HepG2 (cell line): ENCODE data around the gene JAG1. TPM values are rescaled to one million over a fixed set of nuclear protein-coding genes. Genes with fewer than 3 reads are reported as not detected.
A peak's percentile ranks its signal among the peaks of the same experiment; 100 is the strongest.

Experiments used
- ATAC-seq: fragments of 200-7000 bp; cut with Tn5 transposase; 3 replicates; pipeline ENCODE4 v1.9.1; 2020; ENCODE audit warnings: mild to moderate bottlenecking, moderate library complexity
- BruUV-seq: library from RNA; stranded (reverse); fragments of 400-500 nt; replicated peaks from 2 replicates; lab custom pipeline; 2021; lab: Mats Ljungman, UMichigan
- CTCF ChIA-PET: fragments of 300-600 bp; formaldehyde crosslinking; extraction: SDS; loops from one replicate; lab custom pipeline; 2021; ENCODE audit warnings: low total read pairs, inconsistent platforms, low intra/inter-chr PET ratio; lab: Yijun Ruan, JAX
- POLR2A ChIA-PET: fragments of 350-600 bp; sonication (Branson Sonifier 250); formaldehyde crosslinking; loops from one replicate; lab custom pipeline; 2020; ENCODE audit warnings: antibody characterized with exemption, inconsistent platforms; lab: Yijun Ruan, JAX
- DNase-seq: peaks from one replicate; pipeline ENCODE4 v3.0.0-alpha.2; 2015; ENCODE audit warnings: low spot score
- FAIRE-seq: peaks from 3 replicates; lab custom pipeline; 2011; peaks lifted over from hg19 to GRCh38; lab: Jason Lieb, UNC
- H2AFZ ChIP-seq: one replicate; pipeline ENCODE4 v1.6.1; 2011; ENCODE audit warnings: low read length, inconsistent platforms
- H3K27ac ChIP-seq: fragments of 300-600 bp; 3 replicates; pipeline ENCODE4 v1.8.0; 2011; ENCODE audit warnings: mixed run types, mild to moderate bottlenecking, mixed read lengths, low read length, inconsistent platforms; ENCODE audit not compliant: insufficient read depth; ENCODE audit errors: extremely low read length
- H3K27me3 ChIP-seq, 2 experiments: fragments of 200-600 bp in 1 of 2; 2 replicates in 1 of 2; 3 replicates in 1 of 2; pipeline versions ENCODE4 v1.6.0 to v1.8.0; 2011; ENCODE audit warnings: low read length in 2 of 2, mild to moderate bottlenecking in 2 of 2, moderate library complexity in 2 of 2, inconsistent platforms in 1 of 2; ENCODE audit not compliant: insufficient read depth in 2 of 2, control insufficient read depth in 1 of 2
- H3K36me3 ChIP-seq, 2 experiments: fragments of 200-600 bp in 1 of 2; replicated peaks in 1 of 2; 2 replicates in 1 of 2; 3 replicates in 1 of 2; pipeline versions ENCODE4 v1.5.1 to v1.8.0; 2011; ENCODE audit warnings: low read length in 2 of 2, inconsistent platforms in 1 of 2; ENCODE audit not compliant: insufficient read depth in 2 of 2, control insufficient read depth in 1 of 2
- H3K4me1 ChIP-seq: 2 replicates; pipeline ENCODE4 v1.5.1; 2012; ENCODE audit warnings: low read length, inconsistent platforms; ENCODE audit not compliant: insufficient read depth
- H3K4me2 ChIP-seq: 2 replicates; pipeline ENCODE4 v1.6.0; 2011; ENCODE audit warnings: low read depth, low read length, inconsistent platforms
- H3K4me3 ChIP-seq, 3 experiments: fragments of 200-600 bp in 1 of 3; sonication (generic), shearing (Covaris generic) in 1 of 3; replicated peaks in 1 of 3; 2 replicates each; pipeline ENCODE4 v1.5.1; 2011 to 2016; ENCODE audit warnings: low read length in 3 of 3, inconsistent platforms in 2 of 3, low read depth in 2 of 3, mild to moderate bottlenecking in 2 of 3, control low read depth in 1 of 3, mixed read lengths in 1 of 3; ENCODE audit not compliant: insufficient read depth in 1 of 3
- H3K79me2 ChIP-seq: one replicate; pipeline ENCODE4 v1.6.1; 2011; ENCODE audit warnings: low read length, inconsistent platforms; ENCODE audit not compliant: insufficient read depth
- H3K9ac ChIP-seq: 2 replicates; pipeline ENCODE4 v1.6.0; 2011; ENCODE audit warnings: mild to moderate bottlenecking, low read depth, low read length, inconsistent platforms; ENCODE audit not compliant: insufficient read depth
- H3K9me3 ChIP-seq: 2 replicates; pipeline ENCODE4 v1.5.1; 2012; ENCODE audit warnings: mild to moderate bottlenecking, low read length
- H4K20me1 ChIP-seq: 2 replicates; pipeline ENCODE4 v1.6.0; 2011; ENCODE audit warnings: inconsistent platforms, mild to moderate bottlenecking, low read length, moderate library complexity; ENCODE audit not compliant: insufficient read depth
- BRD4 ChIP-seq: sonication (generic); formaldehyde crosslinking; IDR thresholded peaks from 2 replicates; pipeline ENCODE4 v1.4.0; 2020; ENCODE audit warnings: missing genetic modification reagents
- NCOA2 ChIP-seq: sonication (generic); formaldehyde crosslinking; IDR thresholded peaks from 2 replicates; pipeline ENCODE4 v1.8.0; 2022; ENCODE audit warnings: inconsistent platforms
- NR2F2 ChIP-seq: IDR thresholded peaks from 2 replicates; pipeline ENCODE4 v1.6.1; 2012; ENCODE audit warnings: low read depth, inconsistent platforms, borderline replicate concordance
- RBM22 ChIP-seq: fragments of 200-400 bp; formaldehyde crosslinking; optimal IDR thresholded peaks from 2 replicates; pipeline ENCODE3; 2017; ENCODE audit warnings: mild to moderate bottlenecking, low read length, moderate library complexity
- WGBS: methylation state at CpG from one replicate; pipeline ENCODE4 v1.1.6; 2017; ENCODE audit warnings: low lambda C conversion rate; 5-methylcytosine and 5-hydroxymethylcytosine counted together
- in situ Hi-C: cut with HindIII; loops from 2 replicates; pipeline ENCODE4 v1.10.0; 2017; ENCODE audit warnings: low pct_unique_long_range_greater_than_20kb; ENCODE audit not compliant: extremely low pct_ligation_motif_present
- intact Hi-C: fragments of 100-400 bp; cut with micrococcal nuclease; formaldehyde crosslinking; loops from one replicate; pipeline ENCODE4 v1.10.0; 2022; ENCODE audit not compliant: unreplicated experiment
- polyA plus RNA-seq, 8 experiments: library from polyadenylated mRNA; depleted of rRNA in 3 of 8; stranded (reverse) in 7 of 8; unstranded in 1 of 8; fragments of >200 nt; fragmentation: Illumina TruSeq in 4 of 8; extraction: Trizol in 4 of 8; gene quantifications; 2 replicates each; pipeline versions ENCODE4 v1.2.1 to v1.2.3, GENCODE V29; 2011 to 2016; ENCODE audit warnings: low read depth in 4 of 8, missing spikeins in 1 of 8, mixed read lengths in 1 of 8; ENCODE audit not compliant: insufficient read depth in 1 of 8
- total RNA-seq, 5 experiments: library from RNA; depleted of rRNA; stranded (reverse); fragments of >200 nt; fragmentation: Illumina TruSeq; extraction: Trizol; gene quantifications; 2 replicates each; pipeline ENCODE4 v1.2.3, GENCODE V29; 2016; ENCODE audit warnings: low read depth in 1 of 5
- TF ChIP-seq, protein P1 (sequence below): sonication (generic); formaldehyde crosslinking; IDR thresholded peaks from 2 replicates; pipeline ENCODE4 v1.4.0; 2020; ENCODE audit warnings: mild to moderate bottlenecking, missing genetic modification reagents
- TF ChIP-seq, protein P2 (sequence below): sonication (generic); formaldehyde crosslinking; IDR thresholded peaks from 2 replicates; pipeline ENCODE4 v1.5.0; 2020; ENCODE audit warnings: missing genetic modification reagents
- TF ChIP-seq, protein P3 (sequence below): sonication (generic); formaldehyde crosslinking; IDR thresholded peaks from 2 replicates; pipeline ENCODE4 v1.5.1; 2020; ENCODE audit warnings: mild to moderate bottlenecking, missing genetic modification reagents, moderate library complexity

The JAG1 gene
- total and polyA plus RNA-seq, 2 of the 13 experiments (the other 11 are each of a cell fraction or from before 2014, with no cell fraction given), result 47.1 to 56.3 TPM

DNA sequence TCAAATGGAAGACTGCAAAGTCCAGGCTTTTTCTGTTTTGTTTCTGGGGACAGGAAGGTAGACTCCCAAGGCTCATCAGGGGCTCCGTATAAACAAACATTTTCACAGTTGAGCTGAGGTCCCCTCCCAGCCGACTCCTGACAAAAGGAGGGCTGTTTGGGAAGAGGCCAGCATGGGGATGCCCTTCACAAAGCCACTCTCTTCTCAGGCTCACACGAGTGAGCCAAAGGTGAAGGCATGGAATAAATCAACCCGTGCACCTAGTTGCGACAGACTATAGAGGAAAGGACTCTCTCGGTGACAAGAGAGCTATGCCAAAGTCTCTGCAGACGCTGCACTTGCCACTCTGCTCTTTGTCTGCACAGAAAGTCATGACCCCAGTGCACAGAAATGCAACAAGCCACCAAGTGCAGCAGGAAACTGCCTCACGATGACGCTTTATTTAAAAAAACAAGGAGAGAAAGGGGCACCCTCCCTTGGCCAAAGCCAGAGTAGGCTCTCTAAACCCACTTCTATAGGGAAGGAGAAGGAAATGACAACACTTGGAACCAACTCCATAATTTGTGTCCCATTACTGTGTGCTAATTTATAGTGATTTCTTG, 21.0 kb downstream of the JAG1 start (continued):
- TF ChIP-seq, protein P1, sequence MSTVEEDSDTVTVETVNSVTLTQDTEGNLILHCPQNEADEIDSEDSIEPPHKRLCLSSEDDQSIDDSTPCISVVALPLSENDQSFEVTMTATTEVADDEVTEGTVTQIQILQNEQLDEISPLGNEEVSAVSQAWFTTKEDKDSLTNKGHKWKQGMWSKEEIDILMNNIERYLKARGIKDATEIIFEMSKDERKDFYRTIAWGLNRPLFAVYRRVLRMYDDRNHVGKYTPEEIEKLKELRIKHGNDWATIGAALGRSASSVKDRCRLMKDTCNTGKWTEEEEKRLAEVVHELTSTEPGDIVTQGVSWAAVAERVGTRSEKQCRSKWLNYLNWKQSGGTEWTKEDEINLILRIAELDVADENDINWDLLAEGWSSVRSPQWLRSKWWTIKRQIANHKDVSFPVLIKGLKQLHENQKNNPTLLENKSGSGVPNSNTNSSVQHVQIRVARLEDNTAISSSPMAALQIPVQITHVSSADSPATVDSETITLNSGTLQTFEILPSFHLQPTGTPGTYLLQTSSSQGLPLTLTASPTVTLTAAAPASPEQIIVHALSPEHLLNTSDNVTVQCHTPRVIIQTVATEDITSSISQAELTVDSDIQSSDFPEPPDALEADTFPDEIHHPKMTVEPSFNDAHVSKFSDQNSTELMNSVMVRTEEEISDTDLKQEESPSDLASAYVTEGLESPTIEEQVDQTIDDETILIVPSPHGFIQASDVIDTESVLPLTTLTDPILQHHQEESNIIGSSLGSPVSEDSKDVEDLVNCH, result no peak
- peak; percentile 31; the same call in 1 of the 2 replicates for TF ChIP-seq NR2F2
- peak; percentile 40; the same call in 1 of the 2 replicates for TF ChIP-seq NCOA2 (CRISPR knock-in tag)

DNA sequence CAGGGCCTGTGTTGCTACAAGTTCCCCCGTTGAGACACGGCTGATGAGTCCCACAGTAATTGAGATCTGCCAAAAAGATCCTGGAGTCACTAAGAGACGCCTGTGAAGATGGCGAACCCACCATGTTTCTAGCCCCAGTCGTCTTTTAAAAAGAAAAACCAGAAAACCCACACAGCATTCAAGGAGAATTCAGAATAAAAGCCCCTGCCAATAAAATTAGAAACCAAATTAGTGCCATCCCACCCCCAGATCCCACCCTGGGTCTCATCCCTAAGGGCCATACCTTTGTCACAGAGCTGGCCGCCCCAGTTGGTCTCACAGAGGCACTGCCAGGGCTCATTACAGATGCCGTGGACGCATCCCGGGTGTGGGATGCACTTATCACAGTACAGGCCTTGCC, 21.6 kb downstream of the JAG1 start:
- H3K27me3 ChIP-seq, result no peaks in the 10 kb centered on the region
- ATAC-seq (no peak), FAIRE-seq (no peak), DNase-seq (no peak)
- H3K36me3 ChIP-seq, result peaks cover 88 to 95% of the 10 kb centered on the region in 2 experiments
- H3K79me2 ChIP-seq, result peaks cover 22% of the 10 kb centered on the region
- intact Hi-C loops (loop anchor here (1.0 to 2.0 kb wide), 4 partner anchors 15 to 623 kb away; partner anchors contain the start of gene JAG1), in situ Hi-C loops (no loop called here)
- ChIA-PET POLR2A (interaction anchor here (0.5 to 1.7 kb wide), 3 partner anchors 19 to 22 kb away, joined by 3 to 10 read pairs (median 8); partner anchors contain the start of gene JAG1), CTCF (no interaction called here)
- TF ChIP-seq RBM22, result peak; percentile 27
- TF ChIP-seq BRD4 (CRISPR knock-in tag), result 0 out of 2 replicates have a peak, but pooled peaks have one; percentile 11
- TF ChIP-seq, protein P2, sequence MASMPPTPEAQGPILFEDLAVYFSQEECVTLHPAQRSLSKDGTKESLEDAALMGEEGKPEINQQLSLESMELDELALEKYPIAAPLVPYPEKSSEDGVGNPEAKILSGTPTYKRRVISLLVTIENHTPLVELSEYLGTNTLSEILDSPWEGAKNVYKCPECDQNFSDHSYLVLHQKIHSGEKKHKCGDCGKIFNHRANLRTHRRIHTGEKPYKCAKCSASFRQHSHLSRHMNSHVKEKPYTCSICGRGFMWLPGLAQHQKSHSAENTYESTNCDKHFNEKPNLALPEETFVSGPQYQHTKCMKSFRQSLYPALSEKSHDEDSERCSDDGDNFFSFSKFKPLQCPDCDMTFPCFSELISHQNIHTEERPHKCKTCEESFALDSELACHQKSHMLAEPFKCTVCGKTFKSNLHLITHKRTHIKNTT, result no peak
- TF ChIP-seq, protein P3, sequence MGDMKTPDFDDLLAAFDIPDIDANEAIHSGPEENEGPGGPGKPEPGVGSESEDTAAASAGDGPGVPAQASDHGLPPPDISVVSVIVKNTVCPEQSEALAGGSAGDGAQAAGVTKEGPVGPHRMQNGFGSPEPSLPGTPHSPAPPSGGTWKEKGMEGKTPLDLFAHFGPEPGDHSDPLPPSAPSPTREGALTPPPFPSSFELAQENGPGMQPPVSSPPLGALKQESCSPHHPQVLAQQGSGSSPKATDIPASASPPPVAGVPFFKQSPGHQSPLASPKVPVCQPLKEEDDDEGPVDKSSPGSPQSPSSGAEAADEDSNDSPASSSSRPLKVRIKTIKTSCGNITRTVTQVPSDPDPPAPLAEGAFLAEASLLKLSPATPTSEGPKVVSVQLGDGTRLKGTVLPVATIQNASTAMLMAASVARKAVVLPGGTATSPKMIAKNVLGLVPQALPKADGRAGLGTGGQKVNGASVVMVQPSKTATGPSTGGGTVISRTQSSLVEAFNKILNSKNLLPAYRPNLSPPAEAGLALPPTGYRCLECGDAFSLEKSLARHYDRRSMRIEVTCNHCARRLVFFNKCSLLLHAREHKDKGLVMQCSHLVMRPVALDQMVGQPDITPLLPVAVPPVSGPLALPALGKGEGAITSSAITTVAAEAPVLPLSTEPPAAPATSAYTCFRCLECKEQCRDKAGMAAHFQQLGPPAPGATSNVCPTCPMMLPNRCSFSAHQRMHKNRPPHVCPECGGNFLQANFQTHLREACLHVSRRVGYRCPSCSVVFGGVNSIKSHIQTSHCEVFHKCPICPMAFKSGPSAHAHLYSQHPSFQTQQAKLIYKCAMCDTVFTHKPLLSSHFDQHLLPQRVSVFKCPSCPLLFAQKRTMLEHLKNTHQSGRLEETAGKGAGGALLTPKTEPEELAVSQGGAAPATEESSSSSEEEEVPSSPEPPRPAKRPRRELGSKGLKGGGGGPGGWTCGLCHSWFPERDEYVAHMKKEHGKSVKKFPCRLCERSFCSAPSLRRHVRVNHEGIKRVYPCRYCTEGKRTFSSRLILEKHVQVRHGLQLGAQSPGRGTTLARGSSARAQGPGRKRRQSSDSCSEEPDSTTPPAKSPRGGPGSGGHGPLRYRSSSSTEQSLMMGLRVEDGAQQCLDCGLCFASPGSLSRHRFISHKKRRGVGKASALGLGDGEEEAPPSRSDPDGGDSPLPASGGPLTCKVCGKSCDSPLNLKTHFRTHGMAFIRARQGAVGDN, result 0 out of 2 replicates have a peak, but pooled peaks have one; percentile 34
- H3K4me2 ChIP-seq, result peak overlapping the region; percentile 38
- no peak overlapping the region for H2AFZ ChIP-seq
- WGBS, result 96% methylated on average over 9 of the region's 9 CpGs
- no peaks in the 10 kb centered on the region for H3K9me3 ChIP-seq
- H3K9ac ChIP-seq, result no peak overlapping the region
- H4K20me1 ChIP-seq, result no peaks in the 10 kb centered on the region; the same call in 1 of the 2 replicates
- H3K4me1 ChIP-seq, result peaks cover 40% of the 10 kb centered on the region
- peak overlapping the region; percentile 69 for H3K27ac ChIP-seq
- no peak overlapping the region for H3K4me3 ChIP-seq
- BruUV-seq, result no TSS peak
